NCI-H2227 (cell line): Measurements from ENCODE around the gene PCDHA6.
"Not testable (repeated sequence)": the region's sequence is repeated elsewhere in the genome, so short reads cannot be mapped to it uniquely, and the experiment has no call there.

Source experiments
- DNase-seq: peaks from one replicate; lab custom pipeline; 2025; ENCODE audit not compliant: unreplicated experiment; lab: John Stamatoyannopoulos, UW

The PCDHA6 gene

GRCh38 chr5:140821375-140822280 lies 6.1 kb upstream of the PCDHA6 start, which contains the start of gene PCDHA5:
Gene PCDHA5 (plus strand): TSS chr5:140821613.
- DNase-seq = no peak

GRCh38 chr5:140822281-140822629 lies 5.5 kb upstream of the PCDHA6 start:
- DNase-seq = no peak

- DNase-seq = not testable (repeated sequence)
Measured at GRCh38 chr5:140822969-140823368, 4.8 kb upstream of the PCDHA6 start.

GRCh38 chr5:140823475-140823874 lies 4.3 kb upstream of the PCDHA6 start:
- no peak for DNase-seq

GRCh38 chr5:140828362-140828737 lies 590 bp downstream of the PCDHA6 start:
- DNase-seq = peak; percentile 41

- DNase-seq = not testable (repeated sequence)
Measured at GRCh38 chr5:140829511-140830501, 2.0 kb downstream of the PCDHA6 start.

GRCh38 chr5:140833993-140834392 lies 6.2 kb downstream of the PCDHA6 start, which contains the start of gene PCDHA7:
Gene PCDHA7 (plus strand): TSS chr5:140834269. CDS start chr5:140834384, 115 bp downstream.
- no peak for DNase-seq

GRCh38 chr5:140834439-140835008 lies 6.8 kb downstream of the PCDHA6 start:
- not testable (repeated sequence) for DNase-seq

GRCh38 chr5:140835622-140836510 lies 8.1 kb downstream of the PCDHA6 start:
- DNase-seq = no peak

- DNase-seq = no peak
Measured at GRCh38 chr5:140840978-140841962, 13.5 kb downstream of the PCDHA6 start, which contains the start of gene PCDHA8. Gene PCDHA8 (plus strand): TSS chr5:140841187. CDS start chr5:140841322, 135 bp downstream.

GRCh38 chr5:140842798-140843733 lies 15.3 kb downstream of the PCDHA6 start:
- no peak for DNase-seq

GRCh38 chr5:140848139-140849102 lies 20.7 kb downstream of the PCDHA6 start, which contains the start of gene PCDHA9:
Gene PCDHA9 (plus strand): TSS chr5:140848382. CDS start chr5:140848496, 114 bp downstream.
- DNase-seq = not testable (repeated sequence)

- not testable (repeated sequence) for DNase-seq
Measured at GRCh38 chr5:140849831-140850634, 22.3 kb downstream of the PCDHA6 start.

GRCh38 chr5:140855772-140856674 lies 28.3 kb downstream of the PCDHA6 start, which contains the start of gene PCDHA10:
Gene PCDHA10 (plus strand): TSS chr5:140855897. CDS start chr5:140856049, 152 bp downstream.
- DNase-seq = no peak
